ENCODE data around the gene CLPTM1L. TPM values are rescaled to one million over a fixed set of nuclear protein-coding genes. Genes with fewer than 3 reads are reported as not detected.

The CLPTM1L gene
- polyA plus RNA-seq, 1 experiment = 145 TPM

DNA sequence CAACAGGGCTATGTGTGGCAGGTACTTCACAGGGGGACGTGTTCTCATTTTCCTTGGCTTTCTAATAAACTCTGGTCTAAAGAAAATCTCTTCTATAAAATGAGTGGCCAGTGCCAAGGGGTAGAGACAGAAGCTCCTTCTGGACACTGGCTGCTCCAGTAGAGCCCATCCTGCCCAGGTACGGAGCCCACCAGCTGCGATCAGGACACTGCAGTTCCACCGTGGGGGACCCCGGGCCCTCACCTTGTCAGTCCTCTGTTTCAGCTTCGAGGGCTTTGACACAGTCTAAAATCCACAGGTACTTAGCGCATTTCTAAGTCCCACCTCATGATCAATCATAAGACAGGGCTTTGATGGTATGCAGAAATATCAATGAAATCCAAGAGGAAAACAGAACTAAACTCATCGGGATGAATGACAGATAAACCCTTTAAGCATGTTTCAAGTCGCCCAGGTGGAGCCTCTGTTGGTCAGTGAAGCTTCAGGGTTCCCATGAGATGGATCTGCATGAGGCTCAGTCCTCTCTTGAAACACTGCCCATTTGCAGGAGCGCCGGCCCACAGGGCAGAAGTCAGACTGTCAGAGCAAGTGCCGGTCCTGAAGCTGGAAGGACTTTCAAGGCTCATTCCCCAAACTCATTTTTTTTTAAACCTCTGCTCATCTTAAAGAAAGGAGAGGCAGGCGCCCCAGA lies 29.7 kb downstream of the CLPTM1L start:
- POLR2A ChIA-PET = no interaction called here
- DNase-seq (ENCODE audit: low read depth) = no peak
- CTCF ChIA-PET = interaction anchor here (1.3 kb wide), 1 partner anchor 330 kb away, joined by 4 read pairs; no protein-coding TSS in a partner anchor

DNA sequence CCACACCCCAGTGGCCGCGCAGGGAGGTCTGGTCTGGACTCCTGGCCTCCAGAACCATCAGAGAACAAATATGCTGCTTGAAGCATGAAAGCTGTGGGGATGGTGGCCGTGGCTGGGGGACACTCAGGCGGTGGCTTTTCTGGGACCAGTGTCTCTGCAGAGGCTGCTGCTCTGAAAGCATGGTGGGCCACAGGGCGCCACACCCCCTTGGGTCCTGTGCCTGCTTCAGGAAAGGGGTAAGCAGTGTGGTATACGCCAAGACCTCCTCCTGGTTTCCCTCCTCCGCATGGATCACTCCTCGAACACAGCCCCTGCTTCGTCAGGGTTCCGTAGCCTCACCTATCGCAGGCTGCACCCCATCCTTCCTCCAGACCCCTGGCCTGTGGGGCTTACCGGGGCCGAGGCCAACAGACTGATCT lies 30.3 kb downstream of the CLPTM1L start:
- peaks cover 14% of the 10 kb centered on the region for H3K36me3 ChIP-seq (ENCODE audit: control insufficient read depth, insufficient read depth, low read length)
- no peak for DNase-seq (ENCODE audit: low read depth)
- POLR2A ChIA-PET = no interaction called here
- CTCF ChIA-PET = no interaction called here
- no peak overlapping the region for H3K4me3 ChIP-seq (ENCODE audit: low read depth, low read length)
- TF ChIP-seq, protein P1, sequence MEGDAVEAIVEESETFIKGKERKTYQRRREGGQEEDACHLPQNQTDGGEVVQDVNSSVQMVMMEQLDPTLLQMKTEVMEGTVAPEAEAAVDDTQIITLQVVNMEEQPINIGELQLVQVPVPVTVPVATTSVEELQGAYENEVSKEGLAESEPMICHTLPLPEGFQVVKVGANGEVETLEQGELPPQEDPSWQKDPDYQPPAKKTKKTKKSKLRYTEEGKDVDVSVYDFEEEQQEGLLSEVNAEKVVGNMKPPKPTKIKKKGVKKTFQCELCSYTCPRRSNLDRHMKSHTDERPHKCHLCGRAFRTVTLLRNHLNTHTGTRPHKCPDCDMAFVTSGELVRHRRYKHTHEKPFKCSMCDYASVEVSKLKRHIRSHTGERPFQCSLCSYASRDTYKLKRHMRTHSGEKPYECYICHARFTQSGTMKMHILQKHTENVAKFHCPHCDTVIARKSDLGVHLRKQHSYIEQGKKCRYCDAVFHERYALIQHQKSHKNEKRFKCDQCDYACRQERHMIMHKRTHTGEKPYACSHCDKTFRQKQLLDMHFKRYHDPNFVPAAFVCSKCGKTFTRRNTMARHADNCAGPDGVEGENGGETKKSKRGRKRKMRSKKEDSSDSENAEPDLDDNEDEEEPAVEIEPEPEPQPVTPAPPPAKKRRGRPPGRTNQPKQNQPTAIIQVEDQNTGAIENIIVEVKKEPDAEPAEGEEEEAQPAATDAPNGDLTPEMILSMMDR (IDR thresholded peaks at IDR 0.05; ENCODE audit: insufficient read depth, low read depth, low read length) = no peak
- peaks cover 4% of the 10 kb centered on the region for H3K27me3 ChIP-seq (ENCODE audit: control insufficient read depth, insufficient read depth, low read length)

More for the DNA sequence above, 29.7 kb downstream of the CLPTM1L start:
- Histone ChIP-seq H3K36me3 (ENCODE audit: control insufficient read depth, insufficient read depth, low read length) (peaks cover 17% of the 10 kb centered on the region), H3K4me3 (ENCODE audit: low read depth, low read length) (no peak overlapping the region), H3K27me3 (ENCODE audit: control insufficient read depth, insufficient read depth, low read length) (peaks cover 4% of the 10 kb centered on the region)
- TF ChIP-seq, protein P1 (IDR thresholded peaks at IDR 0.05; ENCODE audit: insufficient read depth, low read depth, low read length) = no peak

DNA sequence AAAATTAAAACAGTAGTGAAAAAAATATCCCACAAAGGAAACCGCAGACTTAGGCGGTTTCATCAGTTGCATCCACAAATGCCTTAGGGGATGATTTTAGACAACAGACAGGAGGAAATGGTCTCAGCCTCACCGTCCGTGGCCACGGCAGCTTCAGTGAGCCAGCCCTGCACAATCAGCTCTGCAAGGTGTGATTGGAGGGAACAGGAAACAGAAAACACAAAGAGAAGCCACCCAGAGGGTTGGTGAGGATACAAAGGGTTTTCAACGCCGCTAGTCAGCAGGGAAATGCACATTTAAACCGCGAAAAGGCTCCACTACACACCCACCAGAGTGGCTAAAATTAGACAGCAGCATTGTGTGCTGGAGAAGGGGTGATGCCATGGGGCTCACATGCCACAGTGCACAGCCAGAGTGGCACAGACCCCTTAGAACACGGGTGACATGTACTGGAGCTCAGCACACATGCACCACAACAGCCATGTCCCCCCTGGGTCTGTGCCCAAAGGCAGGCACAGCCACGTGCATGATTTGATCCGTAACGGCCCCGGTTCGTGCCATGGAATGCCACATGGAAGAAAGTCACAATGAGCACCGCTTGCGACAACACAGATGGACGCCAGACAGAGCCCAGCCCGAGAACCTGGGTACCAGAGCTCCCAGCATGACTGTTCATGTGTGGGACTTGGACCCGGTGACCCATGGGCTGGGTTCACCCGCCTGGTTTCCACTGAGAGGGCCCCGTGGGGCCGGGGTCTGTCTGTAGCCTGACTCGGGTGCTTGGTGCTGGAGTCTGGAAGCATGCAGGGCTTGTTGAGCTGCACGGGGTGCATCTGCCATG lies 31.7 kb downstream of the CLPTM1L start:
- CTCF ChIA-PET = interaction anchor here (0.6 kb wide), 1 partner anchor 321 kb away, joined by 3 read pairs; no protein-coding TSS in a partner anchor
- no peak for DNase-seq (ENCODE audit: low read depth)
- no peak overlapping the region for H3K4me3 ChIP-seq (ENCODE audit: low read depth, low read length)
- H3K27me3 ChIP-seq (ENCODE audit: control insufficient read depth, insufficient read depth, low read length) = peaks cover 4% of the 10 kb centered on the region
- POLR2A ChIA-PET = no interaction called here
- TF ChIP-seq, protein P1 (IDR thresholded peaks at IDR 0.05; ENCODE audit: insufficient read depth, low read depth, low read length) = no peak
- peaks cover 3% of the 10 kb centered on the region for H3K36me3 ChIP-seq (ENCODE audit: control insufficient read depth, insufficient read depth, low read length)

DNA sequence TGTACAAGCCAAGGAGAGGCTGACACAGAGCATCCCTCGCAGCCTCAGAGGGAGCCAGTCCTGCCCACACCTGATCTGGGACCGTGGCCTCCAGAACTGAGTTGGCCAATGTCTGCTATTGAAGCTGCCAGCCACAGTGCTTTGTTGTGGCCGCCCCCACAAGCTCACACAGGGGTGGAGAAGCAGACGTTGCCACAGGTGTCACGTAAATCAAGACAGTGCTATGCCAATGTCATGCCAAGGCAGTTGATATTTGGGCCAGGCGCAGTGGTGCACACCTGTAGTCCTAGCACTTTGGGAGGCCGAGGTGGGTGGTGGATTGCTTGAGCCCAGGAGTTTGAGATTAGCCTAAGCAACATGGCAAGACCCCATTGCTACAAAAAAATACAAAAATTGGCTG lies 32.7 kb downstream of the CLPTM1L start:
- CTCF ChIA-PET = no interaction called here
- TF ChIP-seq, protein P1 (IDR thresholded peaks at IDR 0.05; ENCODE audit: insufficient read depth, low read depth, low read length) = no peak
- POLR2A ChIA-PET = no interaction called here

DNA sequence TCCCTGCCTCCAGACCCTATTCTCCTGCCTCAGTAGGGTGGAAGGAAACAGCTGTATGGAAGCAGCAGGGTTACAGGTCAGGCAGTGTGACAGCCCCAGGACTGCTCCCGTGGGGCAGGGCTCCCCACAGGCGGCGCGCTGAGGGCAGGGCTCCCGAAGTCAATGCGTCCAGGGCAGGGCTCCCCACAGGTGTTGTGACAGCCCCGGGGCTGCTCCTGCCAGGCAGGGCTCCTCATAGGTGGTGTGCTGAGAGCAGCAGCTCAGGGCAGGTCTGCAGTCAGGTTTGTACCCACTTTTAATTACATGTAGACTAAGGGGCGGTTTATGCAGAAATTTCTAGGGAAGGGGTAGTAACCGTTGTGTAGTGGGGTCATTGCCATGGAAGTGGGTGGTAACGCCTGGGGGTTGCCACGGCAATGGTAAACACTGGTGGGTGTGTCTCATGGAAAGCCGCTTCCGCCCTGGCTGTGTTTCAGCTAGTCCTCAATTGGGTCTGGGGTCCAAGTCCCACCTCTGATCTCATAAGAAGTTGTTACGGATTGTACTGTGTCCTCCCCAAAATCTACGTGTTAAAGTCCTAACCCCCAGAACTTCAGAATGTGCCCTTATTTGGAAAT lies 33.4 kb downstream of the CLPTM1L start:
- Histone ChIP-seq H3K27me3 (ENCODE audit: control insufficient read depth, insufficient read depth, low read length) (peaks cover 4% of the 10 kb centered on the region), H3K36me3 (ENCODE audit: control insufficient read depth, insufficient read depth, low read length) (no peaks in the 10 kb centered on the region), H3K4me3 (ENCODE audit: low read depth, low read length) (no peak overlapping the region)
- TF ChIP-seq, protein P1 (IDR thresholded peaks at IDR 0.05; ENCODE audit: insufficient read depth, low read depth, low read length) = no peak
- DNase-seq (ENCODE audit: low read depth) = no peak
- ChIA-PET POLR2A (no interaction called here), CTCF (no interaction called here)

More for the DNA sequence above, 32.7 kb downstream of the CLPTM1L start:
- H3K36me3 ChIP-seq (ENCODE audit: control insufficient read depth, insufficient read depth, low read length) = no peaks in the 10 kb centered on the region
- no peak overlapping the region for H3K4me3 ChIP-seq (ENCODE audit: low read depth, low read length)
- H3K27me3 ChIP-seq (ENCODE audit: control insufficient read depth, insufficient read depth, low read length) = peaks cover 4% of the 10 kb centered on the region
- DNase-seq (ENCODE audit: low read depth) = no peak
